GM19397 (cell line): ENCODE results near the gene CENPN.

Experiments used
- ATAC-seq: cut with Tn5 transposase; IDR thresholded peaks from one replicate; pipeline ENCODE4 v1.9.1; 2021; ENCODE audit warnings: mild to moderate bottlenecking, moderate library complexity; ENCODE audit not compliant: unreplicated experiment

CENPN gene

GRCh38 chr16:81006813-81007695 is at the start of gene CENPN, which contains the start of gene CMC2:
TSS of gene CENPN (plus strand) at chr16:81007214. CDS start at chr16:81011940, 4,726 bp downstream.
TSS of gene CMC2 (minus strand) at chr16:81006885. CDS start at chr16:80997394, 9,491 bp downstream.
- peak; percentile 83 for ATAC-seq

GRCh38 chr16:80958284-80958683 is 48.7 kb upstream of the CENPN start:
- ATAC-seq, result no peak

DNA sequence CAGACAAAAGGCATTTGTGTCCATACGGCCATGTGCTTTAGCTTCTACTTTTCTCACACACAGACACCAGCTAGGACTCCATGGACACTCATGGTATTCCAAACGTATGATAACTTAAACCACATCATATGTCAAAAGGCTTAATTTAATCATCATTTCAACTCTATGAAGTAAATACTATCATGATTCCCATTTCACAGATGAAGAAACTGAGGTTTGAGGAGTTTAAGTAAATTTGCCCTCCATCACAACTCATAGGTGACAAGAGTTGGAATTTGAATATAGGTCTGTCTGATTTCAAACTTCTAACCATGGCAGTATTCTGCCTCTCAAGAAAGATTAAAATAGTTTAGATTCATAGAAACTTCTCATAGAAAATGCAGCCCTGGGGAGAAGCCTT is 44.1 kb upstream of the CENPN start:
- no peak for ATAC-seq

DNA sequence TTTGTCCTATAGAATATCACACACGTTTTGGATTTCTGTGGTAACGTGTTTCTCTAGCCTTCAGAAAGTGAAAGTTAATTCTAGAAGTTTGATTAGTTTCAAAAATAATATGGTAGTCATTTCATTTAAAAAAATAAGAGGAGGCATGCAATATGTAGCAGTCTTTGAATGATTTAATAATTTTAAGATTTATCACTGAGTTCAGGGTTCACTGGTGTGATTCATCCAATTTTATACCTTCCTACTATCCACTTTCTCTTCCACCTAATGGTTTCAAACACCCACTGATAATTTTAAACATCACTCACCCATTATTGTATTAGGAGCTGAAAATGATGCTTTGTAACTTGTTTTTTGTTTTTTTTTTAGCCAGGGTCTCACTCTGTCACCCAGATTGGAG is 42.7 kb upstream of the CENPN start:
- no peak for ATAC-seq

- ATAC-seq, result no peak
These were observed 40.4 kb upstream of the CENPN start for GRCh38 chr16:80966617-80967016.

GRCh38 chr16:80968386-80969113 is 38.5 kb upstream of the CENPN start:
- ATAC-seq, result no peak

- no peak for ATAC-seq
These were observed 37.9 kb upstream of the CENPN start for GRCh38 chr16:80969114-80969484.

DNA sequence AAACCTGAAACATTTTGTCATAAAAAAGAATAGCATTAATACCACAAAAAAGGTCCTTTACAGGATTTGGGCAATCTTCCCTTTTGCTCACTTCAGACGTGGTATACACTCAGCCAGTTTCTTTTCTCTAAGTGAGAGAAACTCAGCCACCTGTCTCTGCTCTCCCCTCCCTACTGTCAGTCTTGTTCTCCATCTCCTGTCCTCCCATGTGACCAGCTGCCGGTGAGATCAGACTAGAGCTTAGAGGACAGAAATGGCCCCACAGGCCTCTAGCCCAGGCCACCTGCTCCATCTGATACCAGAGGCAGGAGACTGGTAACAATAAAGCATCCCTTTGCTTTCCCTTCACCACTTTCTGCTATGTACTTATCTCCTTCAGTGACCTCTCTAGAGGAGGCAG is 35.2 kb upstream of the CENPN start:
- ATAC-seq, result no peak

- ATAC-seq, result no peak
These were observed 34.4 kb upstream of the CENPN start for GRCh38 chr16:80972611-80973010.

DNA sequence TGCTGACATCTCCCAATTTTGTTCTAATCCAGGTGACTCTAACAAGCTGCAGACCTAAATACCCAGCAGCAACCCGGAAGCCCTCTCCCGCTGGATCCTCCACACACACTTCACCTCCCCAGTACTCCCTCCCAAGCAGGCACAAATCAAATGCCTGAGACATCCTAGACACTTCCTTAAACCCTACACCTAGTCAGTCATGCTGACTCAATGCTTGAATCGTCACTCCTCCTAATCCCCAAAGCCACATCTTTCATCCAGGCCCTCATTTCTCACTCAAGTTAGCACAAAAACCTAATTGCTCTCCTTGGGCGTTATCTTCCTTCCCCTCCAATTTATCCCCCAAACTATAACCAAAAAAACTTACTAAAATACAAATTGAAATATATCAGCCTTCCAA is 33.0 kb upstream of the CENPN start:
- no peak for ATAC-seq

- ATAC-seq, result no peak
These were observed 32.2 kb upstream of the CENPN start for GRCh38 chr16:80974649-80975376.

DNA sequence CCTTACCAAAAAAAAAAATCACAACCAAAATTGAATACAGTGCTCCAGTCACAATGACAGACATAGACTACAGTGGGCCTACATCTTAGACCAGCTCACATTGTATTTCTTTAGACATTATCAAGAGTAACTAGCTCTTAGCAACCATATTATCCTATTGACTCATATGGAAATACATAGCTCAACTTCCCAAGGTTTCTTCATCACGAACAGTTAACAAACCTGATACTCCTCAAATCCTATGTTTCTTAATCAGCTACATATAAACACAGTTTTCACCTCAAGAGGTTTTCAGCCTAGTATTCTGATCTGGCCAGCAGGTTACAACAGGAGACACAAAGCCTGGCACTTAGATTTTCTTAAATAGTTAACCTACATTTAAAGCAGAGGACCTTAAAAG is 30.1 kb upstream of the CENPN start:
- no peak for ATAC-seq

DNA sequence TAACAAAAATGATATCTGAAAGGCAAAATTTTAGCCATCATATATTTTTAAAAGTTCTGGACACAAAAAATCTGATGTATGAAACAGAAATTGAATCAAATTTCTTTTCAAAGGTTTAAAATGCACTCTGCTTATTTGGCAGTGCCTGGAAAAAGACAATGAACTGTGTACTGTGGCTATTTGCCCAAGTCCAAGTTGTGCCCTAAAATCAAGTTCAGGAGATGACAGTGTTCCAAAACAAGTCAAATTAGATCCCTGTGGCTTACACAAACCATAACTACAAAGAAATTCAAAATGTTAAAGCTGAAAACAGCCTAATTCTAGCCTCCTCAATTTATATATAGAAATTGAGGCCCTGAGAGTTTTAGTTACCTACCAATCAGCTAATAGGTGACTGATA is 25.9 kb upstream of the CENPN start:
- ATAC-seq, result no peak

GRCh38 chr16:80982646-80983045 is 24.4 kb upstream of the CENPN start:
- no peak for ATAC-seq

DNA sequence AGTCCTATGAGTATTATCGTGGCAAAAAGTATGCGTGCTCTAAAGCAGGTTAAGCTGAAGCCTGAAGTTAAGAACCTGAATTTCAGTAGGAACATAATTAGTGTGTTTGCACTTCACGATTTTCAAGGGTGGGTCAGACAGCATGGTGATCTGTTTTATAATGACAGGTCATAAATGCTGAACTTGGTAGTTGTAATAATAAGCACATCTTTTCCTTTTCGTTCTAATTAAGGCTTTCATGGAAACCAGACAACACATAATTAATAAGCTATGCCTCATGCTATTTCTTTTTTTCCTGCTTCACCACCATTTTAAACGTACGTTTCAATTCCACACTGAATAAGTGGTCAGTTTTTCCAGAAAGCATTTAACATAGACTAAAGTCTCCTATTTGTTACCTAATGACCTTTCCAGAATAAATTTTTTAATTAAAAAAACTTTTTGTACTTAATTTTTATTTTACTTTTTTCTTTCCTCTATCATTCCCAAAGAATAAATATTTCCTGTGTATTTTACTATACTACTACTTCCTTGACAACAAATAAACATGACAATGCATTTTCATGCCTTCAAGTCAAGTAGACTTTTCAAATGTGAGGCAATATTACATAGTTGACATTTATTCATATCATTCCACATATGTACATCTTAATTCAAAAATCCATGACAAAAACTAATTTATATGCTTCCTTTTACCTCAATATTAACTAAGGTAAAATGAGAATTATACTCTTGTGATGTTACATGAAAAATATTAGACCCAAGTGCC is 22.7 kb upstream of the CENPN start:
- ATAC-seq, result no peak

DNA sequence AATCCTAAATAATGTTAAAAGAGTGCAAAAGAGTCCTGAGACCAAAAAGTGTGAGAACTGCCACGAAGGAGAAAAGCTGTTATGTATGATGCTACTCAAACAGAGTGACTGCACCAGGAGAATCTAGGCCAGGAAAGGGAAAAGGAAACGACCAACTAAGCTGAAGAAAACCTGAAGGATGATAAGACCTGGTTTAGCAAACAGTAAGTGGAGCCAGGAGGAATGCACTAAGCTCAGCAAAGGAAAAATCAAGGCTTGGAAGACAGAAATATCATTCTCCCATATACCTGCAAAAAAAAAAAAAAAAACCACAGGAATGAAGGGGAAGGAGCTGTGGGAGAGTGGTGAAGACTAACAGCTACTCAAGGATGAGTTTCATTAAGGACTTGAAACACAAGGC is 21.4 kb upstream of the CENPN start:
- no peak for ATAC-seq

DNA sequence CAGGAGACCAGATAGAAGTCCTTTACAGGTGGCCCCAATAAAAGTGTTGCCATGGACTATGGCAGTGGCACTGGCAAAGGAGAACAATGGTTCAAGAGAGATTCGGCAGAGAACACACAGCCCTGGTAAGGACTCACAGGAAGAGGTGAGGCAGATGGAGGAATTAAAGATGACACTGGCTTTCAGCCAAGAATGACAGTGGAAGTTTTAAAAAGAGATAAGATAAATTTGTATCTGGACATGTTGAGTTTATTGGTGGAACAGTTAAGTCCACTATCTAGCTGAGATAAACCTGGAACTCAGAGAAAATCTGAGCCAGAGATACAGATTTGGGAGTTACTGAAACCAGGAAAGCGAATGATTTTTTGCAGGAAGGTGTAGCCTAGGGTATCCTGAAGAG is 20.5 kb upstream of the CENPN start:
- ATAC-seq, result no peak

DNA sequence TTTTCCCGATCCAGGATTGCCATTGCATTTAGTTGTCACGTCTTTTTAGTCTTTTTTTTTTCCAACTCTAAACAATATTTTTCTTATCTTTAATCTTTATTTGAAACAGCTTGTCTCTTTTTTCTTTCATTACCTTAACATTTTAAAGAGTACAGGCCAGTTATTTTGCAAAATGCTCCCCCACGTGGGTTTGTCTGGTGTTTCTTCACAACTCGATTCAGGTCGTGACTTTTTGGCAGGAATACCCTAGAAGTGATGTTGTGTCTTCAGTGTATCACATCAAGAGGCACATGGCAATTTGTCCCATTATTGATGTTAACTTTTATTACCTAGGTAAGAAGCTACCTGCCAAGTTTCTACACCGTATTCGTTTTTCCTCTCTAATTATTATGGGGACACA is 18.3 kb upstream of the CENPN start:
- no peak for ATAC-seq

DNA sequence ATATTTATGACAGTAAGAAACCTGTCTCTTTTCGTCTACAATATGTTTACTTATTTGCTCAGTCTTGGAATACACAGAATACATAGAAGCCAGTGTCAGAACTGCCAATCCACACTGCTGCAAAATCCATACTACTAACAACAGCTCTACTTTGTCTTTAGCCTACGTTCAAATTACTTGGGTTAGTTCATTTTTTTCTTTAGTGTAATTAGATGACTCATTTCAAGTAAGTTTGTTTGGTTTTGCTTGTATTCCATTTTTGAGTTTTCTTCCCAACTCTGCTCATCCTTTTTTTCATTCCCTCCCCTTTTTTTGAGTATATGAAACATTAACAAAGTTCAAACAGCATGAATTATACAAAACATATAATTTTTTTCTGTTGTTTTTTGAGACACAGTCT is 17.2 kb upstream of the CENPN start:
- no peak for ATAC-seq

GRCh38 chr16:80990577-80990976 is 16.4 kb upstream of the CENPN start:
- no peak for ATAC-seq

DNA sequence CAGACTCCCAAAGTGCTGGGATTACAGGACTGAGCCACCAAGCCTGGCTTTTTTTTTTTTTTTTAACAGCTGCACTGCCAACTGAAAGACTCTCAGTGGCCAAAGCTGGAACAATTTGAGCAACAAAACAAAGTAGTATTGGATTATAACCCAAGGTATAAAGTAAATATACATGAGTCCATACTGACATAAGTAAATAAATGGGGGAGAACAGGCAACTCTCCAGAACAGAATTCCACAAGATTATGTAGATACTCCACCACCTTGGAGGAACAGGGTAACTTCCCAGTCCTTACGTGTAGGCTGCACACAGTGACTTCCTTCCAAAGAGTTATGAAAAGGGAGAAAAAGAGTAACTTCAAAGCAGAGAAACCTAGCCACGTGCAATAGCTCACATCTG is 16.0 kb upstream of the CENPN start:
- no peak for ATAC-seq
